M059J (cell line): Measurements from ENCODE around the gene CAV2. TPM values are rescaled to one million over a fixed set of nuclear protein-coding genes. Genes with fewer than 3 reads are reported as not detected.

Experiments
- DNase-seq: peaks from one replicate; pipeline ENCODE4 v3.0.0-alpha.2; 2012; ENCODE audit warnings: low read depth
- total RNA-seq: library from RNA; depleted of rRNA; stranded (reverse); fragments of >200 nt; shearing (Covaris generic); gene quantifications from 2 replicates; pipeline ENCODE4 v1.2.3, GENCODE V29; 2014

The CAV2 gene
- total RNA-seq, 1 experiment from 2014 or later, result 165 TPM

GRCh38 chr7:116524609-116525297 is 25.2 kb downstream of the CAV2 start, which contains the start of gene CAV1:
Gene CAV1, plus strand, starts transcription at chr7:116525036. Its CDS starts 27 bp downstream, at chr7:116525063.
- DNase-seq, result peak; percentile 99

GRCh38 chr7:116525298-116525912 is 25.9 kb downstream of the CAV2 start:
- peak; percentile 57 for DNase-seq

- DNase-seq, result peak; percentile 87
Observed at GRCh38 chr7:116525913-116526861, 26.6 kb downstream of the CAV2 start.

GRCh38 chr7:116526897-116527296 is 27.4 kb downstream of the CAV2 start:
- peak; percentile 58 for DNase-seq

GRCh38 chr7:116527521-116527920 is 28.0 kb downstream of the CAV2 start:
- DNase-seq, result peak; percentile 26

GRCh38 chr7:116528008-116528789 is 28.7 kb downstream of the CAV2 start:
- peak; percentile 98 for DNase-seq

GRCh38 chr7:116529250-116529649 is 29.7 kb downstream of the CAV2 start:
- DNase-seq, result no peak

GRCh38 chr7:116530107-116530820 is 30.7 kb downstream of the CAV2 start:
- DNase-seq, result no peak

- no peak for DNase-seq
Observed at GRCh38 chr7:116532102-116532688, 32.7 kb downstream of the CAV2 start.

GRCh38 chr7:116534790-116535189 is 35.3 kb downstream of the CAV2 start:
- peak; percentile 65 for DNase-seq

- DNase-seq, result no peak
Observed at GRCh38 chr7:116535416-116535815, 35.9 kb downstream of the CAV2 start.

GRCh38 chr7:116538138-116538537 is 38.6 kb downstream of the CAV2 start:
- DNase-seq, result no peak

GRCh38 chr7:116539879-116540278 is 40.3 kb downstream of the CAV2 start:
- no peak for DNase-seq

GRCh38 chr7:116540743-116541142 is 41.2 kb downstream of the CAV2 start:
- peak; percentile 73 for DNase-seq

GRCh38 chr7:116541951-116542350 is 42.4 kb downstream of the CAV2 start:
- no peak for DNase-seq

GRCh38 chr7:116542618-116543017 is 43.1 kb downstream of the CAV2 start:
- peak; percentile 63 for DNase-seq

GRCh38 chr7:116543664-116544063 is 44.1 kb downstream of the CAV2 start:
- DNase-seq, result peak; percentile 84

- no peak for DNase-seq
Observed at GRCh38 chr7:116544487-116544886, 44.9 kb downstream of the CAV2 start.

- no peak for DNase-seq
Observed at GRCh38 chr7:116545411-116545993, 46.0 kb downstream of the CAV2 start.

- DNase-seq, result no peak
Observed at GRCh38 chr7:116546054-116546453, 46.5 kb downstream of the CAV2 start.
